K562 (cell line): ENCODE results near the gene SCN1A. TPM values are rescaled to one million over a fixed set of nuclear protein-coding genes. Genes with fewer than 3 reads are reported as not detected.

Experiments used
- ATAC-seq: fragments of 200-7000 bp; cut with Tn5 transposase; 3 replicates; pipeline ENCODE4 v1.9.1; 2020; ENCODE audit warnings: moderate library complexity
- BruUV-seq: library from RNA; stranded (reverse); fragments of 400-500 nt; replicated peaks from 2 replicates; lab custom pipeline; 2021; lab: Mats Ljungman, UMichigan
- CTCF ChIA-PET: fragments of 300-600 bp; formaldehyde crosslinking; extraction: SDS; loops from one replicate; lab custom pipeline; 2021; ENCODE audit warnings: low intra/inter-chr PET ratio; lab: Yijun Ruan, JAX
- POLR2A ChIA-PET: fragments of 300-600, 350-650 bp; sonication (Branson Sonifier 250); formaldehyde crosslinking; extraction: SDS; loops from one replicate; lab custom pipeline; 2021; ENCODE audit warnings: antibody characterized with exemption, inconsistent platforms; lab: Yijun Ruan, JAX
- DNase-seq, 4 experiments: peaks; one replicate each; pipeline versions ENCODE4 v3.0.0 to v3.0.0-alpha.2; 2011 to 2018; ENCODE audit warnings: low spot score in 3 of 4, mixed read lengths in 3 of 4; ENCODE audit errors: extremely low read depth in 1 of 4
- FAIRE-seq: peaks from 2 replicates; lab custom pipeline; 2011; peaks lifted over from hg19 to GRCh38; lab: Jason Lieb, UNC
- H2AFZ ChIP-seq: 2 replicates; pipeline ENCODE4 v1.6.0; 2011; ENCODE audit warnings: low read depth, low read length, control low read depth, inconsistent platforms
- H3K27ac ChIP-seq: fragments of 200-600 bp; 3 replicates; pipeline ENCODE4 v1.8.0; 2011; ENCODE audit warnings: low read depth, mild to moderate bottlenecking, control low read depth, inconsistent platforms, low read length, moderate library complexity, mixed read lengths; ENCODE audit errors: extremely low read depth
- H3K27me3 ChIP-seq, 2 experiments: fragments of 300-600 bp in 1 of 2; 2 replicates in 1 of 2; 3 replicates in 1 of 2; pipeline versions ENCODE4 v1.6.0 to v1.8.0; 2011; ENCODE audit warnings: inconsistent platforms in 2 of 2, low read length in 2 of 2, mild to moderate bottlenecking in 1 of 2, mixed read lengths in 1 of 2, moderate library complexity in 1 of 2; ENCODE audit not compliant: control insufficient read depth in 2 of 2, insufficient read depth in 2 of 2
- H3K36me3 ChIP-seq: fragments of 300-600 bp; 3 replicates; pipeline ENCODE4 v1.8.0; 2011; ENCODE audit warnings: mild to moderate bottlenecking, low read length, inconsistent platforms; ENCODE audit not compliant: control insufficient read depth, insufficient read depth
- H3K4me1 ChIP-seq, 2 experiments: fragments of 200-600 bp in 1 of 2; replicated peaks in 1 of 2; 2 replicates in 1 of 2; 3 replicates in 1 of 2; pipeline versions ENCODE4 v1.5.1 to v1.8.0; 2011; ENCODE audit warnings: inconsistent platforms in 2 of 2, low read length in 2 of 2, mild to moderate bottlenecking in 1 of 2, mixed read lengths in 1 of 2, moderate library complexity in 1 of 2; ENCODE audit not compliant: control insufficient read depth in 2 of 2, insufficient read depth in 2 of 2
- H3K4me2 ChIP-seq: 2 replicates; pipeline ENCODE4 v1.6.1; 2011; ENCODE audit warnings: low read length, control low read depth, inconsistent platforms, mixed read lengths; ENCODE audit not compliant: insufficient read depth
- H3K4me3 ChIP-seq: fragments of 200-600 bp; sonication (generic), shearing (Covaris generic); 2 replicates; pipeline ENCODE4 v1.5.1; 2016; ENCODE audit warnings: control low read depth, inconsistent platforms
- H3K79me2 ChIP-seq: fragments of 200-600 bp; 3 replicates; pipeline ENCODE4 v1.8.0; 2011; ENCODE audit warnings: low read length, inconsistent platforms; ENCODE audit not compliant: control insufficient read depth, insufficient read depth
- H3K9ac ChIP-seq, 2 experiments: 2 replicates each; pipeline versions ENCODE4 v1.6.0 to v1.6.1; 2011; ENCODE audit warnings: low read depth in 2 of 2, low read length in 2 of 2, control low read depth in 1 of 2, inconsistent platforms in 1 of 2, mild to moderate bottlenecking in 1 of 2, mixed read lengths in 1 of 2; ENCODE audit not compliant: insufficient read depth in 1 of 2
- H3K9me1 ChIP-seq: one replicate; pipeline ENCODE4 v1.6.0; 2011; ENCODE audit warnings: inconsistent platforms, mild to moderate bottlenecking, low read length, moderate library complexity; ENCODE audit not compliant: control insufficient read depth, insufficient read depth
- H3K9me3 ChIP-seq: replicated peaks from 2 replicates; pipeline ENCODE4 v1.5.1; 2011; ENCODE audit warnings: low read depth, low read length, inconsistent platforms; ENCODE audit not compliant: control insufficient read depth, insufficient read depth
- H4K20me1 ChIP-seq: replicated peaks from 2 replicates; pipeline ENCODE4 v1.6.1; 2011; ENCODE audit warnings: low read length, inconsistent platforms, mixed read lengths; ENCODE audit not compliant: control insufficient read depth, insufficient read depth
- CHD1 ChIP-seq: fragments of 200-600 bp; sonication (generic); IDR thresholded peaks from one replicate; pipeline ENCODE4 v1.6.1; 2012; ENCODE audit warnings: mild to moderate bottlenecking, moderate library complexity, low read length, inconsistent platforms
- MEF2D ChIP-seq: conservative IDR thresholded peaks from 2 replicates; pipeline ENCODE4 v1.6.1; 2016; ENCODE audit warnings: low read depth, missing genetic modification characterization, missing compliant biosample characterization
- RFX7 ChIP-seq: fragments of 250-450 bp; sonication (Bioruptor Pico); IDR thresholded peaks from 2 replicates; pipeline ENCODE4 v1.5.1; 2021; ENCODE audit warnings: mild to moderate bottlenecking
- SREBF1 ChIP-seq: fragments of 150-350 bp; IDR thresholded peaks from 2 replicates; pipeline ENCODE4 v1.6.1; 2014; ENCODE audit warnings: antibody characterized with exemption, low read depth, low read length, borderline replicate concordance
- ZNF586 ChIP-seq: fragments of 450-650 bp; formaldehyde crosslinking; conservative IDR thresholded peaks from 2 replicates; pipeline ENCODE4 v1.4.0; 2020; ENCODE audit warnings: mild to moderate bottlenecking, moderate library complexity
- WGBS: fragments of 100-300 bp; shearing (Covaris generic); methylation state at CpG from one replicate; pipeline ENCODE4 v1.1.6; 2016; ENCODE audit warnings: low coverage, mixed read lengths; ENCODE audit not compliant: insufficient coverage; ENCODE audit errors: missing lambda C conversion rate; 5-methylcytosine and 5-hydroxymethylcytosine counted together
- in situ Hi-C: fragments of 300-500 bp; cut with MboI; formaldehyde crosslinking; loops from 4 replicates; pipeline ENCODE4 v1.15.0; 2018; ENCODE audit warnings: inconsistent platforms, mixed read lengths
- intact Hi-C: fragments of 100-400 bp; cut with micrococcal nuclease; formaldehyde crosslinking; loops from 2 replicates; pipeline ENCODE4 v1.14.2; 2022
- polyA plus RNA-seq, 8 experiments: library from polyadenylated mRNA; depleted of rRNA in 4 of 8; stranded (reverse) in 5 of 8; unstranded in 3 of 8; fragments of >200 nt; fragmentation: Nextera tagmentation in 2 of 8; fragmentation: Illumina TruSeq in 1 of 8; extraction: Ambion mirVana in 2 of 8; extraction: Trizol in 1 of 8; gene quantifications; 2 replicates each; pipeline versions ENCODE4 v1.2.1 to v1.2.3, GENCODE V29; 2011 to 2014; ENCODE audit warnings: inconsistent platforms in 1 of 8, missing spikeins in 1 of 8
- total RNA-seq, 7 experiments: library from RNA; depleted of rRNA in 6 of 7; stranded (reverse); fragments of >200 nt in 6 of 7; fragmentation: Illumina TruSeq in 2 of 7; extraction: Trizol in 2 of 7; gene quantifications; 2 replicates each; pipeline versions ENCODE4 v1.2.1 to v1.2.3, GENCODE V29; 2011 to 2021; ENCODE audit warnings: low replicate concordance in 1 of 7
- TF ChIP-seq, protein P1 (sequence below), 2 experiments: fragments of 450-650 bp; formaldehyde crosslinking in 1 of 2; IDR thresholded peaks; 2 replicates each; pipeline versions ENCODE4 v1.4.0 to v1.6.1; 2014 to 2020; ENCODE audit warnings: mild to moderate bottlenecking in 2 of 2, borderline replicate concordance in 1 of 2, low read depth in 1 of 2

The SCN1A gene
- total and polyA plus RNA-seq, 9 of the 15 experiments (the other 6 are each of a cell fraction or from before 2014, with no cell fraction given), result not detected

DNA sequence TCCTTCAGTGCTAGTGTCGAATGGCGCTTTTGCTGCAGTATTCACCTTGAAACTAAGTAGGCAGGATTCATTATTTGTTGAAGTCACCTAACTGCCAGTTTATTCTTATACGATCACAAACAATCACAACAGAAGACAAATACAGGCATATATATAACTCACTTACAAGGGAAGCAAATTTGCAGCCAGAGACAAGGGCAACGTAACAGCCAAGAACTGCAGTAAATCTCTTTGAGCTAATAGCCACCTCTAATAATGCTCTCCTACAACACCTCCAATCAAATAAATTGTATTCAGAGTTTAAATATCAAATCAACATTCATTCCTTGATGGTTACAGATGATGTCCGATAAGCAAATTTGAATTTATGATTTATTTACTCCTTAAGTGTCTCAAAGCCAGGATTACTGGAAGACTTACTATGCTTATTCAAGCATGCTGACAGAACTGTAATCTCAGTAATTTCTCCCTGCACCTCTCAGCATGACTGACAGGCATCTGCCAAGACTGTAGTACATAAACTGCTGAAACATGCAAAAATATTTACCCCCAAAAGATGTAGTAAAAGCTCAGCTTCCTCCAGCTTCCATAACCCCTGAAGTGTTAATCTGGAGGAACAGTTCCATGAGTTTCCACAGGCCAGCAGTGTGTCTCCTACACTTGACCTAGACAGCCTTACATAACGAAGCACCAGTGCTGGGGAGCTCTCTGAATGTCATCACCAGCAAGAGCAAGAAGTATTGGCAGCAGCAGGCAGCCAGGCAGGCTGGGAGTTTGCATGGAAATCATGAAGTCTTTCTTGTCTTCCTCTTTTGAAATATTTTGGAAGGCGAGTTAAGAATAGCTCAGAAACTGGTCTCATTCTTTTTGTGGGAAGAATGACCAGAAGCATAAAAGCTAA, 20.9 kb upstream of the SCN1A start (continued):
- no peak for TF ChIP-seq ZNF586 (CRISPR knock-in tag)
- no peak for TF ChIP-seq RFX7 (CRISPR knock-in tag)

DNA sequence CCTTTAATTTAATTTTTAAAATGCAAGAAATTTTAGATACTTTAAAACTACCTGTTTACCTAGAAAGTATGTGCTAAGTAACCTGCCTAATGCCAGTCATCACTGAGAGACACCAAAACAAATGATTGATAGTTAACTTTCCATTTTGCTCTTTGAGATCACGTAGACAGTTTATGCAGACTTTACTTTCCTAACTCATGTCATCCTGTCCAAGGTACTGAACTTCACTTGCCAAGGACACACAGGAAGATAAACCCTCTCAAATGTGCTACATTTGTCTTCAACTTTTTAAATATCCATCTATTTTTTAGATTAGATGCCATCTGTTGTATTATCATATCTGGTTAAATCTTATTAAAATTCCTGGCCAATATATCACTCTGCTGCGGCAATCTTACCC, 20.1 kb upstream of the SCN1A start:
- no peak for ATAC-seq
- in situ Hi-C loops (no loop called here), intact Hi-C loops (no loop called here)
- no peaks in the 10 kb centered on the region for H3K9me1 ChIP-seq
- no peak overlapping the region for H3K27ac ChIP-seq
- no peak overlapping the region for H3K4me3 ChIP-seq
- H3K36me3 ChIP-seq, result no peaks in the 10 kb centered on the region
- BruUV-seq, result no TSS peak
- H3K27me3 ChIP-seq, result no peaks in the 10 kb centered on the region
- no peak overlapping the region for H3K9ac ChIP-seq
- no peak overlapping the region for H3K4me2 ChIP-seq
- CTCF ChIA-PET, result no interaction called here
- H2AFZ ChIP-seq, result no peak overlapping the region
- H3K9me3 ChIP-seq, result no peaks in the 10 kb centered on the region
- POLR2A ChIA-PET, result no interaction called here
- H3K79me2 ChIP-seq, result no peaks in the 10 kb centered on the region
- no peaks in the 10 kb centered on the region for H4K20me1 ChIP-seq
- DNase-seq, result no peak
- no peak for FAIRE-seq
- WGBS, result 0% methylated on average over 2 of the region's 2 CpGs
- no peaks in the 10 kb centered on the region for H3K4me1 ChIP-seq
- no peak for TF ChIP-seq CHD1
- TF ChIP-seq MEF2D (tag), result no peak
- no peak for TF ChIP-seq SREBF1
- TF ChIP-seq, protein P1, sequence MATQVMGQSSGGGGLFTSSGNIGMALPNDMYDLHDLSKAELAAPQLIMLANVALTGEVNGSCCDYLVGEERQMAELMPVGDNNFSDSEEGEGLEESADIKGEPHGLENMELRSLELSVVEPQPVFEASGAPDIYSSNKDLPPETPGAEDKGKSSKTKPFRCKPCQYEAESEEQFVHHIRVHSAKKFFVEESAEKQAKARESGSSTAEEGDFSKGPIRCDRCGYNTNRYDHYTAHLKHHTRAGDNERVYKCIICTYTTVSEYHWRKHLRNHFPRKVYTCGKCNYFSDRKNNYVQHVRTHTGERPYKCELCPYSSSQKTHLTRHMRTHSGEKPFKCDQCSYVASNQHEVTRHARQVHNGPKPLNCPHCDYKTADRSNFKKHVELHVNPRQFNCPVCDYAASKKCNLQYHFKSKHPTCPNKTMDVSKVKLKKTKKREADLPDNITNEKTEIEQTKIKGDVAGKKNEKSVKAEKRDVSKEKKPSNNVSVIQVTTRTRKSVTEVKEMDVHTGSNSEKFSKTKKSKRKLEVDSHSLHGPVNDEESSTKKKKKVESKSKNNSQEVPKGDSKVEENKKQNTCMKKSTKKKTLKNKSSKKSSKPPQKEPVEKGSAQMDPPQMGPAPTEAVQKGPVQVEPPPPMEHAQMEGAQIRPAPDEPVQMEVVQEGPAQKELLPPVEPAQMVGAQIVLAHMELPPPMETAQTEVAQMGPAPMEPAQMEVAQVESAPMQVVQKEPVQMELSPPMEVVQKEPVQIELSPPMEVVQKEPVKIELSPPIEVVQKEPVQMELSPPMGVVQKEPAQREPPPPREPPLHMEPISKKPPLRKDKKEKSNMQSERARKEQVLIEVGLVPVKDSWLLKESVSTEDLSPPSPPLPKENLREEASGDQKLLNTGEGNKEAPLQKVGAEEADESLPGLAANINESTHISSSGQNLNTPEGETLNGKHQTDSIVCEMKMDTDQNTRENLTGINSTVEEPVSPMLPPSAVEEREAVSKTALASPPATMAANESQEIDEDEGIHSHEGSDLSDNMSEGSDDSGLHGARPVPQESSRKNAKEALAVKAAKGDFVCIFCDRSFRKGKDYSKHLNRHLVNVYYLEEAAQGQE (IDR thresholded peaks at IDR 0.05; ENCODE audit: borderline replicate concordance), result peak; percentile 81
- TF ChIP-seq, protein P1 (CRISPR knock-in tag; IDR thresholded peaks at IDR 0.05; ENCODE audit: low read depth), result no peak
